ENCODE data around the gene WWC1.

GRCh38 chr5:168354397-168354796 lies 63.0 kb downstream of the WWC1 start:
- TF ChIP-seq, protein P1, sequence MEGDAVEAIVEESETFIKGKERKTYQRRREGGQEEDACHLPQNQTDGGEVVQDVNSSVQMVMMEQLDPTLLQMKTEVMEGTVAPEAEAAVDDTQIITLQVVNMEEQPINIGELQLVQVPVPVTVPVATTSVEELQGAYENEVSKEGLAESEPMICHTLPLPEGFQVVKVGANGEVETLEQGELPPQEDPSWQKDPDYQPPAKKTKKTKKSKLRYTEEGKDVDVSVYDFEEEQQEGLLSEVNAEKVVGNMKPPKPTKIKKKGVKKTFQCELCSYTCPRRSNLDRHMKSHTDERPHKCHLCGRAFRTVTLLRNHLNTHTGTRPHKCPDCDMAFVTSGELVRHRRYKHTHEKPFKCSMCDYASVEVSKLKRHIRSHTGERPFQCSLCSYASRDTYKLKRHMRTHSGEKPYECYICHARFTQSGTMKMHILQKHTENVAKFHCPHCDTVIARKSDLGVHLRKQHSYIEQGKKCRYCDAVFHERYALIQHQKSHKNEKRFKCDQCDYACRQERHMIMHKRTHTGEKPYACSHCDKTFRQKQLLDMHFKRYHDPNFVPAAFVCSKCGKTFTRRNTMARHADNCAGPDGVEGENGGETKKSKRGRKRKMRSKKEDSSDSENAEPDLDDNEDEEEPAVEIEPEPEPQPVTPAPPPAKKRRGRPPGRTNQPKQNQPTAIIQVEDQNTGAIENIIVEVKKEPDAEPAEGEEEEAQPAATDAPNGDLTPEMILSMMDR (IDR thresholded peaks at IDR 0.05 in 2 of 3, conservative IDR thresholded peaks at IDR 0.05 in 1 of 3; ENCODE audit: control insufficient read depth in 2 of 3, extremely low read depth in 1 of 3, insufficient read depth in 1 of 3, low read depth in 3 of 3, low read length in 3 of 3), result no peak
- TF ChIP-seq SRF (IDR thresholded peaks at IDR 0.05; ENCODE audit: low read depth in 2 of 2, low read length in 2 of 2) (no peak), POLR2A (IDR thresholded peaks at IDR 0.05; ENCODE audit: low read depth, low read length) (no peak), CBX5 (IDR thresholded peaks at IDR 0.05; ENCODE audit: low read depth) (no peak), JUND (IDR thresholded peaks at IDR 0.05; ENCODE audit: low read depth, low read length) (no peak), NRF1 (conservative IDR thresholded peaks at IDR 0.05; ENCODE audit: low read depth, low read length) (no peak), EZH2 (IDR thresholded peaks at IDR 0.05; ENCODE audit: borderline replicate concordance, control insufficient read depth, low read depth, low read length) (no peak)
